Mesenchymal stem cell (in vitro differentiated cells and primary cell): ENCODE results near the gene MRPL50.

Experiments
- DNase-seq: peaks from one replicate; pipeline ENCODE4 v3.0.0-alpha.2; 2013
- H2AFZ ChIP-seq: one replicate; pipeline ENCODE4 v1.6.1; 2013; ENCODE audit warnings: low read depth, mild to moderate bottlenecking, control low read depth, inconsistent platforms, low read length, moderate library complexity
- H2AK5ac ChIP-seq: 2 replicates; pipeline ENCODE4 v1.6.1; 2013; ENCODE audit warnings: low read length, moderate library complexity, mild to moderate bottlenecking, inconsistent platforms; ENCODE audit not compliant: severe bottlenecking
- H2BK120ac ChIP-seq: one replicate; pipeline ENCODE4 v1.6.1; 2013; ENCODE audit warnings: low read depth, mild to moderate bottlenecking, inconsistent platforms, low read length, moderate library complexity
- H2BK12ac ChIP-seq, 2 experiments: one replicate each; pipeline ENCODE4 v1.6.1; 2013; ENCODE audit warnings: inconsistent platforms in 2 of 2, low read length in 2 of 2, mild to moderate bottlenecking in 2 of 2, moderate library complexity in 2 of 2, control low read depth in 1 of 2
- H2BK15ac ChIP-seq: one replicate; pipeline ENCODE4 v1.6.1; 2013; ENCODE audit warnings: mild to moderate bottlenecking, low read depth, inconsistent platforms; ENCODE audit not compliant: poor library complexity, severe bottlenecking
- H2BK5ac ChIP-seq: 2 replicates; pipeline ENCODE4 v1.6.1; 2013; ENCODE audit warnings: low read depth, mild to moderate bottlenecking, low read length, control low read depth, inconsistent platforms; ENCODE audit not compliant: poor library complexity, severe bottlenecking
- H3K14ac ChIP-seq, 2 experiments: one replicate each; pipeline ENCODE4 v1.6.1; 2013; ENCODE audit warnings: inconsistent platforms in 2 of 2, low read length in 2 of 2, control low read depth in 1 of 2, mild to moderate bottlenecking in 1 of 2, moderate library complexity in 1 of 2
- H3K18ac ChIP-seq, 2 experiments: one replicate each; pipeline ENCODE4 v1.6.1; 2013; ENCODE audit warnings: inconsistent platforms in 2 of 2, low read length in 2 of 2, control low read depth in 1 of 2, low read depth in 1 of 2, mild to moderate bottlenecking in 1 of 2
- H3K23ac ChIP-seq, 2 experiments: one replicate each; pipeline ENCODE4 v1.6.1; 2013; ENCODE audit warnings: inconsistent platforms in 2 of 2, low read length in 2 of 2, mild to moderate bottlenecking in 2 of 2, moderate library complexity in 2 of 2, control low read depth in 1 of 2
- H3K27ac ChIP-seq: 2 replicates; pipeline ENCODE4 v1.5.1; 2013; ENCODE audit warnings: mild to moderate bottlenecking, moderate library complexity, low read length, control low read depth, inconsistent platforms; ENCODE audit not compliant: poor library complexity, severe bottlenecking
- H3K27me3 ChIP-seq, 2 experiments: 2 replicates each; pipeline versions ENCODE4 v1.6.1 to v1.7.0; 2013; ENCODE audit warnings: low read length in 2 of 2, mild to moderate bottlenecking in 2 of 2, moderate library complexity in 2 of 2, control low read depth in 1 of 2, inconsistent platforms in 1 of 2; ENCODE audit not compliant: control insufficient read depth in 1 of 2, insufficient read depth in 1 of 2
- H3K36me3 ChIP-seq, 2 experiments: 2 replicates each; pipeline versions ENCODE4 v1.6.1 to v1.7.0; 2013; ENCODE audit warnings: low read length in 2 of 2, control low read depth in 1 of 2, inconsistent platforms in 1 of 2, low read depth in 1 of 2, mild to moderate bottlenecking in 1 of 2; ENCODE audit not compliant: insufficient read depth in 2 of 2, control insufficient read depth in 1 of 2
- H3K4ac ChIP-seq, 2 experiments: one replicate each; pipeline ENCODE4 v1.6.1; 2013; ENCODE audit warnings: inconsistent platforms in 2 of 2, low read length in 2 of 2, mild to moderate bottlenecking in 2 of 2, moderate library complexity in 2 of 2, control low read depth in 1 of 2, low read depth in 1 of 2
- H3K4me1 ChIP-seq: 2 replicates; pipeline ENCODE4 v1.6.1; 2013; ENCODE audit warnings: low read depth, low read length, control low read depth; ENCODE audit not compliant: control insufficient read depth, insufficient read depth
- H3K4me2 ChIP-seq: 2 replicates; pipeline ENCODE4 v1.6.1; 2013; ENCODE audit warnings: low read length, mild to moderate bottlenecking, inconsistent platforms; ENCODE audit not compliant: poor library complexity, severe bottlenecking
- H3K4me3 ChIP-seq, 2 experiments: 2 replicates each; pipeline versions ENCODE4 v1.5.1 to v1.7.0; 2013; ENCODE audit warnings: low read length in 2 of 2, mild to moderate bottlenecking in 2 of 2, control low read depth in 1 of 2, low read depth in 1 of 2; ENCODE audit not compliant: insufficient read depth in 1 of 2
- H3K79me1 ChIP-seq: replicated peaks from 2 replicates; pipeline ENCODE4 v1.6.1; 2013; ENCODE audit warnings: mild to moderate bottlenecking, control low read depth, low read length, inconsistent platforms; ENCODE audit not compliant: poor library complexity, severe bottlenecking
- H3K9ac ChIP-seq: 2 replicates; pipeline ENCODE4 v1.7.0; 2013; ENCODE audit warnings: mild to moderate bottlenecking, low read length, moderate library complexity
- H3K9me3 ChIP-seq: 2 replicates; pipeline ENCODE4 v1.7.0; 2013; ENCODE audit warnings: mild to moderate bottlenecking, low read length; ENCODE audit not compliant: control insufficient read depth
- H4K8ac ChIP-seq: one replicate; pipeline ENCODE4 v1.6.1; 2013; ENCODE audit warnings: inconsistent platforms, mild to moderate bottlenecking, low read length, moderate library complexity
- H4K91ac ChIP-seq: one replicate; pipeline ENCODE4 v1.6.1; 2013; ENCODE audit warnings: mild to moderate bottlenecking, low read length, inconsistent platforms
- WGBS: methylation state at CpG from one replicate; pipeline ENCODE4 v1.1.7; 2013; ENCODE audit warnings: mixed read lengths; 5-methylcytosine and 5-hydroxymethylcytosine counted together

MRPL50 gene

DNA sequence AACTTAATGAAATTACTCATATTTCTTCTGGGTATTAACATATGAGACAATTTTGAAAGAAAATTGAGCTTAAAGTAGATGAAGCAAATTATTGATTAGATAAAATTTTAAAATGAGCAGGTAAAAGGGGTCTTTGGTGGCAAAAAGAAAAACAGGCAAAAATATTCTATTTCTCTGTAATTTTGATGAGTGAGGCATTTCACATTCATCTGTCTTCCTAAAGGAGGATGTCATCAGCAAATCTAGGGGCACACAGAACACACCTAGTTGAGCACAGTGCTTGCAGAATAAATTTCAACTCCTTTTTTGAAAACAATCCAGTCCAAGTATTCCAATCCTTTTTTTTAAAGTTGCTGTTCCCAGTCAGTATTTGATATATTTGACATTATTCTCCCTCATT is 16.4 kb upstream of the MRPL50 start:
- Histone ChIP-seq H3K9me3 (peaks cover 48% of the 10 kb centered on the region), H3K27me3 (no peaks in the 10 kb centered on the region), H2AFZ (no peak overlapping the region), H2BK5ac (no peak overlapping the region), H4K91ac (no peak overlapping the region), H4K8ac (no peak overlapping the region), H2BK15ac (no peak overlapping the region), H3K4me2 (no peak overlapping the region), H2BK120ac (no peak overlapping the region), H3K18ac (no peak overlapping the region), H3K4me3 (no peak overlapping the region), H2BK12ac (no peak overlapping the region), H3K27ac (no peak overlapping the region), H3K4ac (no peak overlapping the region), H3K36me3 (peaks cover 0 to 5% of the 10 kb centered on the region in 2 experiments), H2AK5ac (no peak overlapping the region), H3K9ac (no peak overlapping the region), H3K14ac (no peak overlapping the region), H3K4me1 (no peaks in the 10 kb centered on the region), H3K23ac (no peak overlapping the region), H3K79me1 (no peaks in the 10 kb centered on the region)
- DNase-seq = no peak

- Histone ChIP-seq H2AFZ (no peak overlapping the region), H4K91ac (no peak overlapping the region), H2BK12ac (no peak overlapping the region), H3K4me3 (peak overlapping the region in 1 of 2 experiments; percentile 61), H2BK15ac (no peak overlapping the region), H3K23ac (no peak overlapping the region), H3K4me2 (no peak overlapping the region), H3K18ac (no peak overlapping the region), H3K4me1 (no peaks in the 10 kb centered on the region), H3K27me3 (no peaks in the 10 kb centered on the region), H2AK5ac (no peak overlapping the region), H2BK120ac (no peak overlapping the region), H3K9ac (no peak overlapping the region), H3K14ac (no peak overlapping the region), H4K8ac (no peak overlapping the region), H2BK5ac (no peak overlapping the region), H3K36me3 (peaks cover 19 to 61% of the 10 kb centered on the region in 2 experiments), H3K79me1 (peaks cover 1% of the 10 kb centered on the region), H3K4ac (no peak overlapping the region), H3K27ac (no peak overlapping the region), H3K9me3 (peaks cover 95% of the 10 kb centered on the region)
- WGBS = 96% methylated on average over 4 of the region's 4 CpGs
- DNase-seq = peak; percentile 4
Observed at GRCh38 chr9:101409079-101409477, 10.7 kb upstream of the MRPL50 start.

DNA sequence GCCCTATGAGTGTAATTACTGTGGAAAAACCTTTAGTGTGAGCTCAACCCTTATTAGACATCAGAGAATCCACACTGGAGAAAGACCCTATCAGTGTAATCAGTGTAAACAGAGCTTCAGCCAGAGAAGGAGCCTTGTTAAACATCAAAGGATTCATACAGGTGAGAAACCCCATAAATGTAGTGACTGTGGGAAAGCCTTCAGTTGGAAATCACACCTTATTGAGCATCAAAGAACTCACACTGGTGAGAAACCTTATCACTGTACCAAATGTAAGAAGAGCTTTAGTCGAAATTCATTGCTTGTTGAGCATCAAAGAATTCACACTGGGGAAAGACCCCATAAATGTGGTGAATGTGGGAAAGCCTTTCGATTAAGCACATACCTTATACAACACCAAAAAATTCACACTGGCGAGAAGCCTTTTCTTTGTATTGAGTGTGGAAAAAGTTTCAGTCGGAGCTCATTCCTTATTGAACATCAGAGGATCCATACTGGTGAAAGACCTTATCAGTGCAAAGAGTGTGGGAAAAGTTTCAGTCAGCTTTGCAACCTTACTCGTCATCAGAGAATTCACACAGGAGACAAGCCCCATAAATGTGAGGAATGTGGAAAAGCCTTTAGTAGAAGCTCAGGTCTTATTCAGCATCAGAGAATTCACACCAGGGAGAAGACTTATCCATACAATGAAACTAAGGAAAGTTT is 10.1 kb upstream of the MRPL50 start:
- Histone ChIP-seq H2BK15ac (no peak overlapping the region), H2BK5ac (no peak overlapping the region), H4K91ac (no peak overlapping the region), H3K4me2 (no peak overlapping the region), H4K8ac (no peak overlapping the region), H3K36me3 (peaks cover 19 to 66% of the 10 kb centered on the region in 2 experiments), H3K9me3 (peaks cover 95% of the 10 kb centered on the region), H3K79me1 (peaks cover 4% of the 10 kb centered on the region), H3K27ac (no peak overlapping the region), H3K4me1 (no peaks in the 10 kb centered on the region), H3K4me3 (peak overlapping the region in 1 of 2 experiments; percentile 61), H3K18ac (no peak overlapping the region), H3K4ac (no peak overlapping the region), H2AFZ (no peak overlapping the region), H2AK5ac (no peak overlapping the region), H3K23ac (no peak overlapping the region), H2BK120ac (no peak overlapping the region), H2BK12ac (no peak overlapping the region), H3K14ac (no peak overlapping the region), H3K27me3 (no peaks in the 10 kb centered on the region), H3K9ac (no peak overlapping the region)
- DNase-seq = peak; percentile 1
- WGBS = 100% methylated on average over 2 of the region's 5 CpGs

GRCh38 chr9:101403516-101404285 is 5.3 kb upstream of the MRPL50 start:
- H3K4me2 ChIP-seq = no peak overlapping the region
- peaks cover 20 to 87% of the 10 kb centered on the region in 2 experiments for H3K36me3 ChIP-seq
- H3K23ac ChIP-seq = no peak overlapping the region
- no peak for DNase-seq
- WGBS = 98% methylated on average over 8 of the region's 9 CpGs
- H2AK5ac ChIP-seq = no peak overlapping the region
- H3K14ac ChIP-seq = no peak overlapping the region
- no peak overlapping the region for H3K18ac ChIP-seq
- no peak overlapping the region for H3K9ac ChIP-seq
- no peak overlapping the region for H2BK12ac ChIP-seq
- H2BK5ac ChIP-seq = no peak overlapping the region
- H3K4ac ChIP-seq = no peak overlapping the region
- H3K4me3 ChIP-seq = peak overlapping the region in 1 of 2 experiments; percentile 26
- H3K27ac ChIP-seq = no peak overlapping the region
- H3K79me1 ChIP-seq = peaks cover 18% of the 10 kb centered on the region
- H2AFZ ChIP-seq = no peak overlapping the region
- no peaks in the 10 kb centered on the region for H3K27me3 ChIP-seq
- H2BK15ac ChIP-seq = no peak overlapping the region
- H4K8ac ChIP-seq = no peak overlapping the region
- H3K4me1 ChIP-seq = peaks cover 2% of the 10 kb centered on the region
- peaks cover 77% of the 10 kb centered on the region for H3K9me3 ChIP-seq
- no peak overlapping the region for H4K91ac ChIP-seq
- H2BK120ac ChIP-seq = no peak overlapping the region
